ENCODE data around the gene TXNIP.

DNA sequence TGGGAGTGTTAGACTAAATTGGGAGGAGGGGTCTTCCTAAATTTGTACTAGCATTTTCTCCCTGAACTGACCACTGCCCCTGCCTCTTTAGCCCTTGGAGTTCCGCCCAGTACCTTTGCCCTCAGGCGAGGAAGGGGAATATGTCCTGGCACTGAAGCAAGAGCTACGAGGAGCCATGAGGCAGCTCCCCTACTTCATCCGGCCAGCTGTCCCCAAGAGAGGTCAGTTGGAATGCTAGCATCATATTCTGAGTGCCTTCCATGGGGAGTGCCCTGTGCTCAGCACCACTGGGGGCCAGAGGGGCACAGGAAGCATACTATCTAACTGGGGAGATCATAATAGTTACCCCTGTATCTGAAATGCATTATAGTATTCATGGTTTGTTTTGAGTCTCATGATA lies 21.2 kb downstream of the TXNIP start:
- TF ChIP-seq CTCF (optimal IDR thresholded peaks at IDR 0.05 in 1 of 3, IDR thresholded peaks at IDR 0.05 in 1 of 3, conservative IDR thresholded peaks at IDR 0.05 in 1 of 3; ENCODE audit: extremely low read depth in 1 of 3, insufficient read depth in 2 of 3, low read length in 3 of 3) (no peak), EZH2 (IDR thresholded peaks at IDR 0.05; ENCODE audit: low read length) (no peak)

Data from keratinocyte (primary cell).